ENCODE measurements around the gene KCNT1. TPM values are rescaled to one million over a fixed set of nuclear protein-coding genes. Genes with fewer than 3 reads are reported as not detected.

Gene KCNT1
- total RNA-seq, 6 experiments from 2014 or later = not detected

DNA sequence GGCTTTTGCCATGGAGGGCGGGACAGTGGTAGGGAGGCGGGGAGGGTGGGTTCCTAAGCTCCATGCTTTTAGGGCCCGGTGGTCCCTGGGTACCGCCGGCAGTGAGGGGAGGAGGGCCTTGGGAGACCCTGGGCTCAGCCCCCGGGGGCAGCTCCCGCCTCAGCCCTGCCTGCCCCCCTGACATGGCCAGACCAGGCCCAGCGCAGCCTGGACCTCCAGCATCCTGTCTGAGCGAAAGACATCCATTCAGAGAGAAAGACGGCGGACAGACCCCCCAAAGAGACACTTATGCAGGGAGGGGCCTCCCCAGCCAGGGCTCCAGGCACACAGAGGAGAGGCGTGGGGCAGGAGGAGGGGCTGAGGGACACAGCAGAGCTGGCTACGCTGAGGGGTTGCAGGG, 45.3 kb downstream of the KCNT1 start:
- H3K4me3 Mint-ChIP-seq = no peak overlapping the region
- TF ChIP-seq, protein P1, sequence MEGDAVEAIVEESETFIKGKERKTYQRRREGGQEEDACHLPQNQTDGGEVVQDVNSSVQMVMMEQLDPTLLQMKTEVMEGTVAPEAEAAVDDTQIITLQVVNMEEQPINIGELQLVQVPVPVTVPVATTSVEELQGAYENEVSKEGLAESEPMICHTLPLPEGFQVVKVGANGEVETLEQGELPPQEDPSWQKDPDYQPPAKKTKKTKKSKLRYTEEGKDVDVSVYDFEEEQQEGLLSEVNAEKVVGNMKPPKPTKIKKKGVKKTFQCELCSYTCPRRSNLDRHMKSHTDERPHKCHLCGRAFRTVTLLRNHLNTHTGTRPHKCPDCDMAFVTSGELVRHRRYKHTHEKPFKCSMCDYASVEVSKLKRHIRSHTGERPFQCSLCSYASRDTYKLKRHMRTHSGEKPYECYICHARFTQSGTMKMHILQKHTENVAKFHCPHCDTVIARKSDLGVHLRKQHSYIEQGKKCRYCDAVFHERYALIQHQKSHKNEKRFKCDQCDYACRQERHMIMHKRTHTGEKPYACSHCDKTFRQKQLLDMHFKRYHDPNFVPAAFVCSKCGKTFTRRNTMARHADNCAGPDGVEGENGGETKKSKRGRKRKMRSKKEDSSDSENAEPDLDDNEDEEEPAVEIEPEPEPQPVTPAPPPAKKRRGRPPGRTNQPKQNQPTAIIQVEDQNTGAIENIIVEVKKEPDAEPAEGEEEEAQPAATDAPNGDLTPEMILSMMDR (IDR thresholded peaks at IDR 0.05) = no peak
- no peak overlapping the region for H3K27ac Mint-ChIP-seq
- no peak for DNase-seq
- peaks cover 5% of the 10 kb centered on the region for H3K27me3 Mint-ChIP-seq (ENCODE audit: insufficient read depth)
- H3K9me3 Mint-ChIP-seq = peaks cover 5% of the 10 kb centered on the region
- H3K36me3 Mint-ChIP-seq (ENCODE audit: low read depth) = no peaks in the 10 kb centered on the region
- H3K4me1 Mint-ChIP-seq (ENCODE audit: low read depth) = no peaks in the 10 kb centered on the region

GRCh38 chr9:135748676-135749075, 46.7 kb downstream of the KCNT1 start:
- Mint-ChIP-seq H3K27me3 (ENCODE audit: insufficient read depth) (peaks cover 5% of the 10 kb centered on the region), H3K4me3 (no peak overlapping the region), H3K4me1 (ENCODE audit: low read depth) (no peaks in the 10 kb centered on the region), H3K27ac (no peak overlapping the region), H3K9me3 (peaks cover 11% of the 10 kb centered on the region), H3K36me3 (ENCODE audit: low read depth) (no peaks in the 10 kb centered on the region)
- TF ChIP-seq, protein P1 (IDR thresholded peaks at IDR 0.05) = no peak
- no peak for DNase-seq

- peaks cover 11% of the 10 kb centered on the region for H3K9me3 Mint-ChIP-seq
- H3K4me1 Mint-ChIP-seq (ENCODE audit: low read depth) = no peaks in the 10 kb centered on the region
- H3K36me3 Mint-ChIP-seq (ENCODE audit: low read depth) = no peaks in the 10 kb centered on the region
- no peak overlapping the region for H3K4me3 Mint-ChIP-seq
- no peak for DNase-seq
- H3K27ac Mint-ChIP-seq = no peak overlapping the region
- H3K27me3 Mint-ChIP-seq (ENCODE audit: insufficient read depth) = peaks cover 5% of the 10 kb centered on the region
- TF ChIP-seq, protein P1 (IDR thresholded peaks at IDR 0.05) = no peak
Observed at GRCh38 chr9:135749171-135750045, 47.4 kb downstream of the KCNT1 start.

DNA sequence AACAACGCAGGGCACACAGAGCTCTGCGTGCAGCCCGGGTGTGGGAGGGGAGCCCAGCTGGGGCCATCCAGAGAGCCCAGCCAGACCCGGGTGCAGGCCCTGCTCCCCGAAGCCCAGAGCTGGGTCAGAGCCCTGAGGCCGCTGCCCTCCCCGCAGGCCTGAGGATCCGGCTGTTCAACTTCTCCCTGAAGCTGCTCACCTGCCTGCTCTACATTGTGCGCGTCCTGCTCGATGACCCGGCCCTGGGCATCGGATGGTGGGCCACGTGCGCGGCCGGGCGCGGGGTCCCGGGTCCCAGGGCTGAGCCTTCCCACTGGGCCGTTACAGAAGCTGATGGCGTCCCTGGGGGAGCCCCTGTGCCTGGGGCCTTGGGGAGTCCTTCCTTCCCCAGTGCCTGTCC, 48.8 kb downstream of the KCNT1 start:
- TF ChIP-seq, protein P1 (IDR thresholded peaks at IDR 0.05) = no peak
- no peak for DNase-seq
- H3K4me3 Mint-ChIP-seq = no peak overlapping the region
- no peak overlapping the region for H3K27ac Mint-ChIP-seq
- no peaks in the 10 kb centered on the region for H3K36me3 Mint-ChIP-seq (ENCODE audit: low read depth)
- no peaks in the 10 kb centered on the region for H3K4me1 Mint-ChIP-seq (ENCODE audit: low read depth)
- peaks cover 7% of the 10 kb centered on the region for H3K27me3 Mint-ChIP-seq (ENCODE audit: insufficient read depth)
- H3K9me3 Mint-ChIP-seq = peaks cover 11% of the 10 kb centered on the region

GRCh38 chr9:135751501-135751900, 49.5 kb downstream of the KCNT1 start:
- peaks cover 11% of the 10 kb centered on the region for H3K9me3 Mint-ChIP-seq

More at GRCh38 chr9:135751501-135751900, 49.5 kb downstream of the KCNT1 start:
- no peak for DNase-seq
- H3K4me1 Mint-ChIP-seq (ENCODE audit: low read depth) = no peaks in the 10 kb centered on the region
- H3K4me3 Mint-ChIP-seq = no peak overlapping the region
- no peaks in the 10 kb centered on the region for H3K36me3 Mint-ChIP-seq (ENCODE audit: low read depth)
- peaks cover 9% of the 10 kb centered on the region for H3K27me3 Mint-ChIP-seq (ENCODE audit: insufficient read depth)
- TF ChIP-seq, protein P1 (IDR thresholded peaks at IDR 0.05) = no peak
- H3K27ac Mint-ChIP-seq = no peak overlapping the region
